ENCODE data around the gene COL10A1. TPM values are rescaled to one million over a fixed set of nuclear protein-coding genes. Genes with fewer than 3 reads are reported as not detected.

COL10A1 gene
- polyA plus RNA-seq, 2 of the 4 experiments (the other 2 are of a cell fraction) = not detected

DNA sequence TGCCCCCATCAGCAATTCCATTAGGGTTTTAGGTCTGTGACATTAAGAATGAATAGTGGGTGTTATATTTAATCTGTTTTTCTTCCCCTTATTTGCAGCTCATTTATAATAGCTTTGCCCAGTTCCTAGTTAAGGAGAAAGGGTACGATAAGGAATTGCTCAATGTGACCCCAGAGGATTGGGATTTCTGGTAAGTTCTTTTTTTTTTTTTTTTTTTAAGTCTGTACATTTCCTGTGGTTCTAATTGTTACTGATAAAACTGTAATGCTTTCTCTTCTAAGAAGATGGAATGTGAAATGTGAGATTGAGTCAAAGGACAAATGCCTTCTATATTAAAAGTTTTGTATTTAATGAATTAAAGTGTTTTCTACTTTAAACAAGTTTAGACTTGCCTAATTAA lies 19.8 kb downstream of the COL10A1 start:
- ATAC-seq = no peak
- CTCF ChIA-PET = interaction anchor here (0.8 kb wide), 1 partner anchor 9 kb away, joined by 3 read pairs; no protein-coding TSS in a partner anchor
- H3K27ac ChIP-seq = no peak overlapping the region

DNA sequence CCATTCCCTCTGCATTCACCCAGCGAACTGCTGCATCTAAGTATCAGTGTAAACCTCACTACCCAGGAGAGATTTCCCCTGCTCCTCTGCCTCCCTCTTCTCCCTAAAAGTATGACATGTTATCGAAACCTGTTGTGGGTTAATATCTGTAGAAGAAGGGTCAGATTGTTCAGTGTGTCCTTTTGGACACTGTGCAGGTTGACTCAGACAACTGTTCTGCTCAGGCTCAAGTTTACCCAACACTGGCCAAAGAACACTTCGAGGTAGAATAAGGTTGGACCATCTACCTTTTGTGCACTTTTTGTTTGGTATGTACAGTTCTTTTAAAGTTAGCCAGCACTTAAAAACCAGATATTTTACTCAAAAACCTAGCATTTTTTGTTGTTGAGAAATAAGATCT lies 20.7 kb downstream of the COL10A1 start:
- peaks cover 27% of the 10 kb centered on the region for H3K4me1 ChIP-seq
- ChIA-PET POLR2A (no interaction called here), CTCF (no interaction called here)
- H3K9me3 ChIP-seq = no peaks in the 10 kb centered on the region
- WGBS (ENCODE audit: missing lambda C conversion rate) = 74% methylated on average over 3 of the region's 3 CpGs
- no peak for ATAC-seq
- FAIRE-seq = no peak
- H3K4me3 ChIP-seq = no peak overlapping the region
- H3K4me2 ChIP-seq = no peak overlapping the region; the same call in 2 of the 3 replicates
- H3K27ac ChIP-seq = no peak overlapping the region
- DNase-seq (ENCODE audit: low read depth in 1 of 2, low spot score in 1 of 2) = no peak
- no peak for TF ChIP-seq SREBF2 (IDR thresholded peaks at IDR 0.05)
- TF ChIP-seq GATA3 (IDR thresholded peaks at IDR 0.05; ENCODE audit: borderline replicate concordance) = no peak
- TF ChIP-seq NFE2L2 (conservative IDR thresholded peaks at IDR 0.05; ENCODE audit: low read length) = no peak

More for the DNA sequence above, 19.8 kb downstream of the COL10A1 start:
- 82% methylated on average over 1 of the region's 1 CpG for WGBS (ENCODE audit: missing lambda C conversion rate)
- TF ChIP-seq TFCP2L1 (CRISPR knock-in tag; IDR thresholded peaks at IDR 0.05) (no peak), BHLHE40 (IDR thresholded peaks at IDR 0.05; ENCODE audit: low read depth, low read length) (no peak), POLR2A (IDR thresholded peaks at IDR 0.05; ENCODE audit: low read length) (no peak), EHMT2 (IDR thresholded peaks at IDR 0.05; ENCODE audit: low read depth) (no peak), FOSB (CRISPR knock-in tag; IDR thresholded peaks at IDR 0.05) (no peak), MYC (IDR thresholded peaks at IDR 0.05; ENCODE audit: borderline replicate concordance, low read length) (no peak), HOXB5 (CRISPR knock-in tag; IDR thresholded peaks at IDR 0.05) (no peak), SMC3 (IDR thresholded peaks at IDR 0.05) (no peak), RNF2 (IDR thresholded peaks at IDR 0.05; ENCODE audit: borderline replicate concordance, low read depth) (no peak), POLR2AphosphoS2 (conservative IDR thresholded peaks at IDR 0.05; ENCODE audit: low read length) (no peak), RARB (CRISPR knock-in tag; IDR thresholded peaks at IDR 0.05) (no peak), EP300 (IDR thresholded peaks at IDR 0.05) (no peak)
- TF ChIP-seq, protein P1, sequence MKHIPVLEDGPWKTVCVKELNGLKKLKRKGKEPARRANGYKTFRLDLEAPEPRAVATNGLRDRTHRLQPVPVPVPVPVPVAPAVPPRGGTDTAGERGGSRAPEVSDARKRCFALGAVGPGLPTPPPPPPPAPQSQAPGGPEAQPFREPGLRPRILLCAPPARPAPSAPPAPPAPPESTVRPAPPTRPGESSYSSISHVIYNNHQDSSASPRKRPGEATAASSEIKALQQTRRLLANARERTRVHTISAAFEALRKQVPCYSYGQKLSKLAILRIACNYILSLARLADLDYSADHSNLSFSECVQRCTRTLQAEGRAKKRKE (CRISPR knock-in tag; IDR thresholded peaks at IDR 0.05; ENCODE audit: low read depth) = no peak
- TF ChIP-seq, protein P2, sequence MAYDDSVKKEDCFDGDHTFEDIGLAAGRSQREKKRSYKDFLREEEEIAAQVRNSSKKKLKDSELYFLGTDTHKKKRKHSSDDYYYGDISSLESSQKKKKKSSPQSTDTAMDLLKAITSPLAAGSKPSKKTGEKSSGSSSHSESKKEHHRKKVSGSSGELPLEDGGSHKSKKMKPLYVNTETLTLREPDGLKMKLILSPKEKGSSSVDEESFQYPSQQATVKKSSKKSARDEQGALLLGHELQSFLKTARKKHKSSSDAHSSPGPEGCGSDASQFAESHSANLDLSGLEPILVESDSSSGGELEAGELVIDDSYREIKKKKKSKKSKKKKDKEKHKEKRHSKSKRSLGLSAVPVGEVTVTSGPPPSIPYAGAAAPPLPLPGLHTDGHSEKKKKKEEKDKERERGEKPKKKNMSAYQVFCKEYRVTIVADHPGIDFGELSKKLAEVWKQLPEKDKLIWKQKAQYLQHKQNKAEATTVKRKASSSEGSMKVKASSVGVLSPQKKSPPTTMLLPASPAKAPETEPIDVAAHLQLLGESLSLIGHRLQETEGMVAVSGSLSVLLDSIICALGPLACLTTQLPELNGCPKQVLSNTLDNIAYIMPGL (CRISPR knock-in tag; IDR thresholded peaks at IDR 0.05; ENCODE audit: borderline replicate concordance) = no peak
- TF ChIP-seq, protein P3, sequence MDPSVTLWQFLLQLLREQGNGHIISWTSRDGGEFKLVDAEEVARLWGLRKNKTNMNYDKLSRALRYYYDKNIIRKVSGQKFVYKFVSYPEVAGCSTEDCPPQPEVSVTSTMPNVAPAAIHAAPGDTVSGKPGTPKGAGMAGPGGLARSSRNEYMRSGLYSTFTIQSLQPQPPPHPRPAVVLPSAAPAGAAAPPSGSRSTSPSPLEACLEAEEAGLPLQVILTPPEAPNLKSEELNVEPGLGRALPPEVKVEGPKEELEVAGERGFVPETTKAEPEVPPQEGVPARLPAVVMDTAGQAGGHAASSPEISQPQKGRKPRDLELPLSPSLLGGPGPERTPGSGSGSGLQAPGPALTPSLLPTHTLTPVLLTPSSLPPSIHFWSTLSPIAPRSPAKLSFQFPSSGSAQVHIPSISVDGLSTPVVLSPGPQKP (IDR thresholded peaks at IDR 0.05; ENCODE audit: low read depth, low read length) = no peak
- no peak overlapping the region; the same call in 2 of the 3 replicates for H3K4me2 ChIP-seq
- DNase-seq (ENCODE audit: low read depth in 1 of 2, low spot score in 1 of 2) (no peak), FAIRE-seq (no peak)
- peaks cover 27% of the 10 kb centered on the region for H3K4me1 ChIP-seq
- H3K4me3 ChIP-seq = no peak overlapping the region
- no peaks in the 10 kb centered on the region for H3K9me3 ChIP-seq
- POLR2A ChIA-PET = no interaction called here

DNA sequence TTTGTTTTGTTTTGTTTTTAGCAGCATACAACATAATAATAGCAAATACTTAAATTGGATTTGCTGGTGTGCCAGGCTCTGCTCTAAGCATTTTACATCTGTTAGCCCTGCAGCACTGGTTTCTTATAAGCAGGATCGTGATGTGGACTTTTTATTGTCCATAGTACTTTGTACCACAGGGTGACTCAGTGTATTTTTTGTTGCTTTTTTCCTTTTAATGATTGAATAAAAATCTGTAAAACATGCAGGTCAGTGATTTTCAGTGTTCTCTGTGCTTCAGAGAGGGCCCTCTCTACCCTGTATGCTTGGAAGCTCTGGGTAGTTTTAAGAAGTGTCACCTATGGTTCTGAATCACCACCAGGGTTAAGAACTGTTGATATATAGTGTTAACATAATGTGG lies 21.3 kb downstream of the COL10A1 start:
- POLR2A ChIA-PET = no interaction called here
- 72% methylated on average over 1 of the region's 1 CpG for WGBS (ENCODE audit: missing lambda C conversion rate)
- Histone ChIP-seq H3K27ac (no peak overlapping the region), H3K4me1 (peaks cover 31% of the 10 kb centered on the region), H3K4me2 (no peak overlapping the region), H3K4me3 (no peak overlapping the region), H3K9me3 (no peaks in the 10 kb centered on the region)
- DNase-seq (ENCODE audit: low read depth in 1 of 2, low spot score in 1 of 2) (no peak), ATAC-seq (no peak), FAIRE-seq (no peak)
- CTCF ChIA-PET = no interaction called here
- no peak for TF ChIP-seq NPAS2 (CRISPR knock-in tag; IDR thresholded peaks at IDR 0.05; ENCODE audit: borderline replicate concordance)
- TF ChIP-seq, protein P4, sequence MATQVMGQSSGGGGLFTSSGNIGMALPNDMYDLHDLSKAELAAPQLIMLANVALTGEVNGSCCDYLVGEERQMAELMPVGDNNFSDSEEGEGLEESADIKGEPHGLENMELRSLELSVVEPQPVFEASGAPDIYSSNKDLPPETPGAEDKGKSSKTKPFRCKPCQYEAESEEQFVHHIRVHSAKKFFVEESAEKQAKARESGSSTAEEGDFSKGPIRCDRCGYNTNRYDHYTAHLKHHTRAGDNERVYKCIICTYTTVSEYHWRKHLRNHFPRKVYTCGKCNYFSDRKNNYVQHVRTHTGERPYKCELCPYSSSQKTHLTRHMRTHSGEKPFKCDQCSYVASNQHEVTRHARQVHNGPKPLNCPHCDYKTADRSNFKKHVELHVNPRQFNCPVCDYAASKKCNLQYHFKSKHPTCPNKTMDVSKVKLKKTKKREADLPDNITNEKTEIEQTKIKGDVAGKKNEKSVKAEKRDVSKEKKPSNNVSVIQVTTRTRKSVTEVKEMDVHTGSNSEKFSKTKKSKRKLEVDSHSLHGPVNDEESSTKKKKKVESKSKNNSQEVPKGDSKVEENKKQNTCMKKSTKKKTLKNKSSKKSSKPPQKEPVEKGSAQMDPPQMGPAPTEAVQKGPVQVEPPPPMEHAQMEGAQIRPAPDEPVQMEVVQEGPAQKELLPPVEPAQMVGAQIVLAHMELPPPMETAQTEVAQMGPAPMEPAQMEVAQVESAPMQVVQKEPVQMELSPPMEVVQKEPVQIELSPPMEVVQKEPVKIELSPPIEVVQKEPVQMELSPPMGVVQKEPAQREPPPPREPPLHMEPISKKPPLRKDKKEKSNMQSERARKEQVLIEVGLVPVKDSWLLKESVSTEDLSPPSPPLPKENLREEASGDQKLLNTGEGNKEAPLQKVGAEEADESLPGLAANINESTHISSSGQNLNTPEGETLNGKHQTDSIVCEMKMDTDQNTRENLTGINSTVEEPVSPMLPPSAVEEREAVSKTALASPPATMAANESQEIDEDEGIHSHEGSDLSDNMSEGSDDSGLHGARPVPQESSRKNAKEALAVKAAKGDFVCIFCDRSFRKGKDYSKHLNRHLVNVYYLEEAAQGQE (IDR thresholded peaks at IDR 0.05) = no peak
- no peak for TF ChIP-seq CHD2 (IDR thresholded peaks at IDR 0.05; ENCODE audit: low read length, partially characterized antibody)
- TF ChIP-seq, protein P5, sequence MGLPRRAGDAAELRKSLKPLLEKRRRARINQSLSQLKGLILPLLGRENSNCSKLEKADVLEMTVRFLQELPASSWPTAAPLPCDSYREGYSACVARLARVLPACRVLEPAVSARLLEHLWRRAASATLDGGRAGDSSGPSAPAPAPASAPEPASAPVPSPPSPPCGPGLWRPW (IDR thresholded peaks at IDR 0.05) = no peak
- TF ChIP-seq, protein P6, sequence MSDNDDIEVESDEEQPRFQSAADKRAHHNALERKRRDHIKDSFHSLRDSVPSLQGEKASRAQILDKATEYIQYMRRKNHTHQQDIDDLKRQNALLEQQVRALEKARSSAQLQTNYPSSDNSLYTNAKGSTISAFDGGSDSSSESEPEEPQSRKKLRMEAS (IDR thresholded peaks at IDR 0.05) = no peak
- no peak for TF ChIP-seq TP53 (CRISPR knock-in tag; IDR thresholded peaks at IDR 0.05)
- no peak for TF ChIP-seq GATA3 (IDR thresholded peaks at IDR 0.05; ENCODE audit: borderline replicate concordance)
- no peak for TF ChIP-seq JUNB (IDR thresholded peaks at IDR 0.05)
- no peak for TF ChIP-seq CHD4 (IDR thresholded peaks at IDR 0.05; ENCODE audit: borderline replicate concordance)
- TF ChIP-seq RFX5 (IDR thresholded peaks at IDR 0.05) = no peak
- TF ChIP-seq HOXA7 (CRISPR knock-in tag; IDR thresholded peaks at IDR 0.05) = no peak
- TF ChIP-seq ZFP36 (IDR thresholded peaks at IDR 0.05; ENCODE audit: borderline replicate concordance, partially characterized antibody) = no peak
- TF ChIP-seq RCOR1 (IDR thresholded peaks at IDR 0.05; ENCODE audit: low read depth, low read length) = no peak

Data from A549 (cell line).